HG03354 (cell line): ENCODE results near the gene GUCA1C.

Experiments used
- ATAC-seq: cut with Tn5 transposase; IDR thresholded peaks from one replicate; pipeline ENCODE4 v1.9.1; 2021; ENCODE audit warnings: mild to moderate bottlenecking; ENCODE audit not compliant: unreplicated experiment, poor library complexity, severe bottlenecking

GUCA1C gene

GRCh38 chr3:108953700-108954099 lies at the start of gene GUCA1C:
TSS of gene GUCA1C (minus strand) at chr3:108953879. CDS start at chr3:108953762, 117 bp downstream.
- no peak for ATAC-seq

GRCh38 chr3:108998436-108998835 lies 44.8 kb upstream of the GUCA1C start:
- no peak for ATAC-seq

- ATAC-seq, result no peak
These were observed 32.2 kb upstream of the GUCA1C start for GRCh38 chr3:108985844-108986243.

GRCh38 chr3:108983051-108983450 lies 29.4 kb upstream of the GUCA1C start:
- ATAC-seq, result no peak

- no peak for ATAC-seq
These were observed 22.4 kb upstream of the GUCA1C start for GRCh38 chr3:108976058-108976457.

- no peak for ATAC-seq
These were observed 19.3 kb upstream of the GUCA1C start for GRCh38 chr3:108973019-108973418.

GRCh38 chr3:108972482-108972881 lies 18.8 kb upstream of the GUCA1C start:
- ATAC-seq, result no peak

GRCh38 chr3:108970561-108970960 lies 16.9 kb upstream of the GUCA1C start:
- ATAC-seq, result no peak

- no peak for ATAC-seq
These were observed 13.1 kb upstream of the GUCA1C start for GRCh38 chr3:108966773-108967172.

GRCh38 chr3:108959017-108959416 lies 5.3 kb upstream of the GUCA1C start:
- ATAC-seq, result no peak

- no peak for ATAC-seq
These were observed 469 bp downstream of the GUCA1C start for GRCh38 chr3:108953210-108953609.

- no peak for ATAC-seq
These were observed 1.7 kb downstream of the GUCA1C start for GRCh38 chr3:108951820-108952501.

GRCh38 chr3:108947855-108948254 lies 5.8 kb downstream of the GUCA1C start:
- ATAC-seq, result no peak

- no peak for ATAC-seq
These were observed 7.1 kb downstream of the GUCA1C start for GRCh38 chr3:108946292-108947285.

- no peak for ATAC-seq
These were observed 13.0 kb downstream of the GUCA1C start for GRCh38 chr3:108940568-108941263.

GRCh38 chr3:108940166-108940565 lies 13.5 kb downstream of the GUCA1C start:
- no peak for ATAC-seq

GRCh38 chr3:108936924-108937689 lies 16.6 kb downstream of the GUCA1C start:
- ATAC-seq, result no peak

GRCh38 chr3:108931035-108931434 lies 22.6 kb downstream of the GUCA1C start:
- no peak for ATAC-seq

- ATAC-seq, result no peak
These were observed 34.8 kb downstream of the GUCA1C start for GRCh38 chr3:108918866-108919265.
